ENCODE measurements around the gene OPTN. TPM values are rescaled to one million over a fixed set of nuclear protein-coding genes. Genes with fewer than 3 reads are reported as not detected.

OPTN gene
- total and polyA plus RNA-seq, 10 of the 15 experiments (the other 5 are each of a cell fraction or from before 2014, with no cell fraction given) = 15.2 to 42.4 (median 25.5) TPM

GRCh38 chr10:13068484-13068883, 31.5 kb upstream of the OPTN start (continued):
- TF ChIP-seq, protein P1, sequence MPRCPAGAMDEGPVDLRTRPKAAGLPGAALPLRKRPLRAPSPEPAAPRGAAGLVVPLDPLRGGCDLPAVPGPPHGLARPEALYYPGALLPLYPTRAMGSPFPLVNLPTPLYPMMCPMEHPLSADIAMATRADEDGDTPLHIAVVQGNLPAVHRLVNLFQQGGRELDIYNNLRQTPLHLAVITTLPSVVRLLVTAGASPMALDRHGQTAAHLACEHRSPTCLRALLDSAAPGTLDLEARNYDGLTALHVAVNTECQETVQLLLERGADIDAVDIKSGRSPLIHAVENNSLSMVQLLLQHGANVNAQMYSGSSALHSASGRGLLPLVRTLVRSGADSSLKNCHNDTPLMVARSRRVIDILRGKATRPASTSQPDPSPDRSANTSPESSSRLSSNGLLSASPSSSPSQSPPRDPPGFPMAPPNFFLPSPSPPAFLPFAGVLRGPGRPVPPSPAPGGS (IDR thresholded peaks at IDR 0.05; ENCODE audit: borderline replicate concordance, insufficient read depth, low read depth, low read length, poor library complexity, severe bottlenecking) = no peak

DNA sequence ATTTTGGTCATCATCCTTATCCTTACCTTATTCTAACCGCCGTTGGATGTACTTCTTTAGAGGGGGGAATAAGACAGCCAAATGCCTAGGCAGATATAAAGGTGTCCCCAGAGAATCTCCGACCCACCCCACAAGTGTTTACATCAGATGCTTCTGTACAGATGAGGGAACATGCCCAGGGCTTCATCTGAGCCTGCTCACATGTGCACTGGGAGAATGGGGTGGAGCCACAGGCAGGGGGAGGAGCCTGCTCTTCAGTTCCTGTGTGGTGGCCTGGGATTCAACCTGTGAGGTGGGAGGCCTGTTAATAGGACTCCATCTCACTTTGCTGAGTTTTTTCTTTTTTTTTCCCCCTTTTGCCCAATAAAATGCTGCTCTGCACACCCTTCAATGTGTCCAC, 27.6 kb upstream of the OPTN start:
- BruUV-seq (replicated peaks) = no TSS peak
- Histone ChIP-seq H3K4me1 (ENCODE audit: control insufficient read depth, insufficient read depth, low read length) (no peaks in the 10 kb centered on the region), H3K4me2 (ENCODE audit: control insufficient read depth, insufficient read depth) (no peak overlapping the region), H4K20me1 (ENCODE audit: control insufficient read depth, insufficient read depth) (no peaks in the 10 kb centered on the region), H3K9me3 (replicated peaks; ENCODE audit: control insufficient read depth, insufficient read depth, low read length) (no peaks in the 10 kb centered on the region), H3K4me3 (no peak overlapping the region), H3K27me3 (replicated peaks in 1 of 2; ENCODE audit: control insufficient read depth in 2 of 2, insufficient read depth in 2 of 2, low read length in 1 of 2) (peaks cover 0 to 3% of the 10 kb centered on the region in 2 experiments; a peak in 3 of 4 replicates), H3K36me3 (ENCODE audit: control insufficient read depth in 2 of 2, insufficient read depth in 2 of 2, low read length in 1 of 2) (no peaks in the 10 kb centered on the region), H3K27ac (ENCODE audit: control insufficient read depth, insufficient read depth) (no peak overlapping the region), H3K79me2 (ENCODE audit: control insufficient read depth, insufficient read depth, low read length) (no peaks in the 10 kb centered on the region), H2AFZ (ENCODE audit: control insufficient read depth, low read depth, low read length) (no peak overlapping the region), H3K9ac (ENCODE audit: control insufficient read depth, insufficient read depth, low read length) (no peak overlapping the region)
- ChIA-PET CTCF (interaction anchor here (3.1 kb wide), 1 partner anchor 8 kb away, joined by 19 read pairs; no protein-coding TSS in a partner anchor), RAD21 (ENCODE audit: unreplicated experiment) (no interaction called here), SMC1A (ENCODE audit: uncharacterized antibody, unreplicated experiment) (no interaction called here), POLR2A (no interaction called here)
- no peak for DNase-seq (ENCODE audit: low read depth, low spot score)
- no peak for ATAC-seq
- intact Hi-C loops (cut with micrococcal nuclease; ENCODE audit: unreplicated experiment) = loop anchor here (5.0 kb wide), 1 partner anchor 360 kb away; no protein-coding TSS in a partner anchor
- no peak for FAIRE-seq
- 94% methylated on average over 3 of the region's 3 CpGs for WGBS (ENCODE audit: insufficient coverage, insufficient replicate concordance, low lambda C conversion rate, missing lambda C conversion rate)
- in situ Hi-C loops (cut with MboI) = no loop called here
- no peak for TF ChIP-seq HDAC2 (IDR thresholded peaks at IDR 0.05)
- TF ChIP-seq ZNF687 (IDR thresholded peaks at IDR 0.05) = no peak
- TF ChIP-seq E2F8 (IDR thresholded peaks at IDR 0.05; ENCODE audit: low read depth, partially characterized antibody) = no peak
- no peak for TF ChIP-seq STAT3 (IDR thresholded peaks at IDR 0.05; ENCODE audit: low read depth, low read length)
- TF ChIP-seq, protein P2, sequence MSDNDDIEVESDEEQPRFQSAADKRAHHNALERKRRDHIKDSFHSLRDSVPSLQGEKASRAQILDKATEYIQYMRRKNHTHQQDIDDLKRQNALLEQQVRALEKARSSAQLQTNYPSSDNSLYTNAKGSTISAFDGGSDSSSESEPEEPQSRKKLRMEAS (IDR thresholded peaks at IDR 0.05; ENCODE audit: low read depth, low read length) = no peak
- no peak for TF ChIP-seq TCF3 (IDR thresholded peaks at IDR 0.05; ENCODE audit: borderline replicate concordance, insufficient read depth, low read depth, low read length)
- no peak for TF ChIP-seq PAX8 (IDR thresholded peaks at IDR 0.05)
- no peak for TF ChIP-seq POLR2A (IDR thresholded peaks at IDR 0.05; ENCODE audit: low read depth, low read length)
